ENCODE measurements around the gene KCNK13. TPM values are rescaled to one million over a fixed set of nuclear protein-coding genes. Genes with fewer than 3 reads are reported as not detected.

Gene KCNK13
- total and polyA plus RNA-seq, 2 donors (not counting 1 experiment from before 2014, with no cell fraction given), result not detected

DNA sequence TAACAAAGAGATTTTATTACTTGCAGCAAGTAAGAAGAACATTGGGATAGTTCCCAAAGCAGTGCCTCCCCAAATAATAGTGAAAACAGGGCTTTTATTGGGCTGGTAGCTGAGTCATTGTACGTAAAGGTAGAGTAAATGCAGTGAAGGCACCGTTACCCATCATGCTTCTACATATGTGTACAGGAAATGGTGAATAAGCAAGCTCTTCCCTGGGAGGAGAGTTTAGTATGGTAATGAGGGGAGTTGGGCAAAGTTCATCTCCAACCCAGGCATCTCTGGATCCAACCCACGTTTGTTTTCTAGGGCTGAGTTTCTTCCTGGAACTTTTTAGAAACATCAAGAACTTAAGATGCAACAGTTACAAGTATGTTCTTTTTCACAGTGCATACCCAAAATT lies 56.2 kb downstream of the KCNK13 start:
- Histone ChIP-seq H3K9ac (ENCODE audit: insufficient read depth, low read length) (no peak overlapping the region), H3K4me2 (ENCODE audit: extremely low read depth, insufficient read depth, low read length) (no peak overlapping the region), H3K79me2 (ENCODE audit: control insufficient read depth, insufficient read depth, low read length) (no peaks in the 10 kb centered on the region), H2AFZ (ENCODE audit: low read length) (no peak overlapping the region), H3K9me3 (ENCODE audit: control insufficient read depth, insufficient read depth, low read depth, low read length) (no peaks in the 10 kb centered on the region), H4K20me1 (ENCODE audit: control insufficient read depth, extremely low read depth, insufficient read depth, low read length) (no peaks in the 10 kb centered on the region), H3K4me3 (replicated peaks in 1 of 4; ENCODE audit: control extremely low read depth in 1 of 4, insufficient read depth in 1 of 4, low read depth in 3 of 4, low read length in 4 of 4) (no peak overlapping the region), H3K27me3 (ENCODE audit: control insufficient read depth, insufficient read depth, low read length) (no peaks in the 10 kb centered on the region), H3K36me3 (ENCODE audit: control insufficient read depth, insufficient read depth, low read length) (no peaks in the 10 kb centered on the region), H3K27ac (ENCODE audit: insufficient read depth, low read length) (no peak overlapping the region), H3K4me1 (ENCODE audit: control insufficient read depth, extremely low read depth, insufficient read depth, low read length) (no peaks in the 10 kb centered on the region)
- TF ChIP-seq, protein P1, sequence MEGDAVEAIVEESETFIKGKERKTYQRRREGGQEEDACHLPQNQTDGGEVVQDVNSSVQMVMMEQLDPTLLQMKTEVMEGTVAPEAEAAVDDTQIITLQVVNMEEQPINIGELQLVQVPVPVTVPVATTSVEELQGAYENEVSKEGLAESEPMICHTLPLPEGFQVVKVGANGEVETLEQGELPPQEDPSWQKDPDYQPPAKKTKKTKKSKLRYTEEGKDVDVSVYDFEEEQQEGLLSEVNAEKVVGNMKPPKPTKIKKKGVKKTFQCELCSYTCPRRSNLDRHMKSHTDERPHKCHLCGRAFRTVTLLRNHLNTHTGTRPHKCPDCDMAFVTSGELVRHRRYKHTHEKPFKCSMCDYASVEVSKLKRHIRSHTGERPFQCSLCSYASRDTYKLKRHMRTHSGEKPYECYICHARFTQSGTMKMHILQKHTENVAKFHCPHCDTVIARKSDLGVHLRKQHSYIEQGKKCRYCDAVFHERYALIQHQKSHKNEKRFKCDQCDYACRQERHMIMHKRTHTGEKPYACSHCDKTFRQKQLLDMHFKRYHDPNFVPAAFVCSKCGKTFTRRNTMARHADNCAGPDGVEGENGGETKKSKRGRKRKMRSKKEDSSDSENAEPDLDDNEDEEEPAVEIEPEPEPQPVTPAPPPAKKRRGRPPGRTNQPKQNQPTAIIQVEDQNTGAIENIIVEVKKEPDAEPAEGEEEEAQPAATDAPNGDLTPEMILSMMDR (conservative IDR thresholded peaks at IDR 0.05 in 1 of 2, IDR thresholded peaks at IDR 0.05 in 1 of 2; ENCODE audit: low read depth in 1 of 2, low read length in 2 of 2), result no peak
- no peak for TF ChIP-seq EZH2 (IDR thresholded peaks at IDR 0.05; ENCODE audit: low read length, missing control alignments)
- DNase-seq (ENCODE audit: low read depth in 2 of 2), result no peak

DNA sequence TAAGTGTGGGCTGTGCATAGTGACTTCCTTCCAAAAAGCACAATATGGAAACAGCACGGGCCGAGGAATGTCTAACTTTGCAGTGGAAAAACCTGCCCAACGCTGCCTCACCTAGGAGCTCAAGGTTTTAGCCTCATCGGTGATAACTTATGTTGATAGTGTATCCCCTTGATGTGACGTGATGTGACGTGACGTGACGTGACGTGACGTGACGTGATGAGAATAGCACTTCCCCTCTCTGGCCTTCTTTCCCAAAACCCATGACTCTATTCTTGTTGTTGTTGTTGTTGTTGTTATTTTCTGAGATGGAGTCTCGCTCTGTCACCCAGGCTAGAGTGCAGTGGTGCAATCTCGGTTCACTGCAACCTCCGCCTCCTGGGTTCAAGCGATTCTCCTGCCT lies 64.5 kb downstream of the KCNK13 start:
- Histone ChIP-seq H3K4me2 (ENCODE audit: extremely low read depth, insufficient read depth, low read length) (no peak overlapping the region), H3K27me3 (ENCODE audit: control insufficient read depth, insufficient read depth, low read length) (no peaks in the 10 kb centered on the region), H3K4me1 (ENCODE audit: control insufficient read depth, extremely low read depth, insufficient read depth, low read length) (no peaks in the 10 kb centered on the region), H3K4me3 (replicated peaks in 1 of 4; ENCODE audit: control extremely low read depth in 1 of 4, insufficient read depth in 1 of 4, low read depth in 3 of 4, low read length in 4 of 4) (no peak overlapping the region), H2AFZ (ENCODE audit: low read length) (no peak overlapping the region), H3K36me3 (ENCODE audit: control insufficient read depth, insufficient read depth, low read length) (no peaks in the 10 kb centered on the region), H3K27ac (ENCODE audit: insufficient read depth, low read length) (no peak overlapping the region), H3K9me3 (ENCODE audit: control insufficient read depth, insufficient read depth, low read depth, low read length) (no peaks in the 10 kb centered on the region), H3K9ac (ENCODE audit: insufficient read depth, low read length) (no peak overlapping the region), H4K20me1 (ENCODE audit: control insufficient read depth, extremely low read depth, insufficient read depth, low read length) (no peaks in the 10 kb centered on the region), H3K79me2 (ENCODE audit: control insufficient read depth, insufficient read depth, low read length) (no peaks in the 10 kb centered on the region)
- DNase-seq (ENCODE audit: low read depth in 2 of 2), result no peak
- TF ChIP-seq, protein P1 (conservative IDR thresholded peaks at IDR 0.05 in 1 of 2, IDR thresholded peaks at IDR 0.05 in 1 of 2; ENCODE audit: low read depth in 1 of 2, low read length in 2 of 2), result no peak
- no peak for TF ChIP-seq EZH2 (IDR thresholded peaks at IDR 0.05; ENCODE audit: low read length, missing control alignments)

DNA sequence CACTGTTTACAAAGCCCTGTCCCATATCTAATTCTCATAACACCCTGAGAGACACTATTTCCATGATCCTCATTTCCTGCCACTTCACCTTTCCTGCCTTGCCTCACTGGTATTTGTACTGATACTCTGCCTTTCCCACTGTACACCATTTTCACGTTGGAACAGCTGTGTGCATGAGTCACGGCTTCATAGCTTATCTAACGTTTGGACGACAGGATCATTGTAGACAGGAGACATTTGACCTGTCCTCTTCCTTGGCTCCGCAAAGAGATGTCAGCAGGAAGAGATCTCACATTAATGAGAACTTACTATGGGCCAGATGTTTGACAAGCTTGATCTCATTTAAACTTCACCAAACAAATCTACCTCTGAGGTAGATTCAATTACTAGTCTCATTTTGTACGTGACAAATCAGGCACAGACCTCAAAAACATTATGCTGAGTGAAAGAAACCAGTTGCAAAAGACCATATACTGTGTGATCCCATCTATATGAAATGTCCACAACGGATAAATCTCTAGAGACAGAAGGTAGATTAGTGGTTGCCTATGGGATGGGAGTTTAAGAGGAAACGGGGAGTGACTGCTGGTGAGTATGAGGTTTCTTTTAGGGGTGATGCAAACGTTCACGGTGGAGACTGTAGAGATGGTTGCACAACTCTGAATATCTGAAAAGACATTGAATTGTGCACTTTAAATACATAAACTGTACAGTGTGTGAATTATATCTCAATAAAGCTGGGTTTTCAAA lies 71.2 kb downstream of the KCNK13 start:
- Histone ChIP-seq H3K36me3 (ENCODE audit: control insufficient read depth, insufficient read depth, low read length) (no peaks in the 10 kb centered on the region), H3K4me1 (ENCODE audit: control insufficient read depth, extremely low read depth, insufficient read depth, low read length) (no peaks in the 10 kb centered on the region), H3K4me2 (ENCODE audit: extremely low read depth, insufficient read depth, low read length) (no peak overlapping the region), H3K9ac (ENCODE audit: insufficient read depth, low read length) (no peak overlapping the region), H3K27ac (ENCODE audit: insufficient read depth, low read length) (no peak overlapping the region), H3K9me3 (ENCODE audit: control insufficient read depth, insufficient read depth, low read depth, low read length) (no peaks in the 10 kb centered on the region), H4K20me1 (ENCODE audit: control insufficient read depth, extremely low read depth, insufficient read depth, low read length) (no peaks in the 10 kb centered on the region), H3K4me3 (replicated peaks in 1 of 4; ENCODE audit: control extremely low read depth in 1 of 4, insufficient read depth in 1 of 4, low read depth in 3 of 4, low read length in 4 of 4) (no peak overlapping the region), H3K27me3 (ENCODE audit: control insufficient read depth, insufficient read depth, low read length) (no peaks in the 10 kb centered on the region), H2AFZ (ENCODE audit: low read length) (no peak overlapping the region), H3K79me2 (ENCODE audit: control insufficient read depth, insufficient read depth, low read length) (no peaks in the 10 kb centered on the region)
- peak in 1 of 2 donors; percentile 45 for DNase-seq (ENCODE audit: low read depth in 2 of 2)
- TF ChIP-seq, protein P1 (conservative IDR thresholded peaks at IDR 0.05 in 1 of 2, IDR thresholded peaks at IDR 0.05 in 1 of 2; ENCODE audit: low read depth in 1 of 2, low read length in 2 of 2), result no peak
- no peak for TF ChIP-seq EZH2 (IDR thresholded peaks at IDR 0.05; ENCODE audit: low read length, missing control alignments)

Measured in fibroblast of lung (primary cell).